Measurements from ENCODE around the gene ASB8. TPM values are rescaled to one million over a fixed set of nuclear protein-coding genes. Genes with fewer than 3 reads are reported as not detected.
A peak's percentile ranks its signal among the peaks of the same experiment; 100 is the strongest.

Gene ASB8
- total RNA-seq, 4 donors from 2014 or later, result 37.2 to 41.6 (median 39.1) TPM

DNA sequence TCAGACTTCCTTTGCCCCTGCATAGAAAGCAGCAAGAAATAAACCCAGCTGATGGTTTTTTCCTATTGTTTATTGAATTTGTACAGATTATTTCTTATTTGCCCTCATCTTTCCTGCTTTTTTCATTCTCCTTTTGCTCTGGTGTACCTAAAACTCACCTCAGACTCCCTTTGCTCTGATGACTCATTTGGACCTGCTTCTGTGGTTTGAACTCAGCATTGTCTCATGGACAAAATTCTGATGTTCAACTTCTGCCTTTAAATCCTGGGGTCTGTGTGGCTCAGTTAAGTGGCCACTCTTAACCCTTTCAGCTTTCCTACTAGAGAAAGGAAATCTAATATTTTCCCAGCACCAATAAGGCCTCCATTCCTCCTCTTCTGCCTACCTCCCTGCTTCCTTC is 47.9 kb downstream of the ASB8 start:
- peaks cover 0 to 18% (median 5%) of the 10 kb centered on the region in 3 donors for H3K4me1 ChIP-seq
- no peak for ATAC-seq
- TF ChIP-seq, protein P1, sequence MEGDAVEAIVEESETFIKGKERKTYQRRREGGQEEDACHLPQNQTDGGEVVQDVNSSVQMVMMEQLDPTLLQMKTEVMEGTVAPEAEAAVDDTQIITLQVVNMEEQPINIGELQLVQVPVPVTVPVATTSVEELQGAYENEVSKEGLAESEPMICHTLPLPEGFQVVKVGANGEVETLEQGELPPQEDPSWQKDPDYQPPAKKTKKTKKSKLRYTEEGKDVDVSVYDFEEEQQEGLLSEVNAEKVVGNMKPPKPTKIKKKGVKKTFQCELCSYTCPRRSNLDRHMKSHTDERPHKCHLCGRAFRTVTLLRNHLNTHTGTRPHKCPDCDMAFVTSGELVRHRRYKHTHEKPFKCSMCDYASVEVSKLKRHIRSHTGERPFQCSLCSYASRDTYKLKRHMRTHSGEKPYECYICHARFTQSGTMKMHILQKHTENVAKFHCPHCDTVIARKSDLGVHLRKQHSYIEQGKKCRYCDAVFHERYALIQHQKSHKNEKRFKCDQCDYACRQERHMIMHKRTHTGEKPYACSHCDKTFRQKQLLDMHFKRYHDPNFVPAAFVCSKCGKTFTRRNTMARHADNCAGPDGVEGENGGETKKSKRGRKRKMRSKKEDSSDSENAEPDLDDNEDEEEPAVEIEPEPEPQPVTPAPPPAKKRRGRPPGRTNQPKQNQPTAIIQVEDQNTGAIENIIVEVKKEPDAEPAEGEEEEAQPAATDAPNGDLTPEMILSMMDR (IDR thresholded peaks at IDR 0.05), result no peak
- TF ChIP-seq EP300 (IDR thresholded peaks at IDR 0.05) (no peak), POLR2A (IDR thresholded peaks at IDR 0.05) (no peak), POLR2AphosphoS5 (IDR thresholded peaks at IDR 0.05) (no peak)
- H3K4me3 ChIP-seq, result no peak overlapping the region
- no peaks in the 10 kb centered on the region for H3K9me3 ChIP-seq
- H3K27me3 ChIP-seq, result no peaks in the 10 kb centered on the region
- H3K36me3 ChIP-seq, result no peaks in the 10 kb centered on the region
- no peak overlapping the region for H3K27ac ChIP-seq

DNA sequence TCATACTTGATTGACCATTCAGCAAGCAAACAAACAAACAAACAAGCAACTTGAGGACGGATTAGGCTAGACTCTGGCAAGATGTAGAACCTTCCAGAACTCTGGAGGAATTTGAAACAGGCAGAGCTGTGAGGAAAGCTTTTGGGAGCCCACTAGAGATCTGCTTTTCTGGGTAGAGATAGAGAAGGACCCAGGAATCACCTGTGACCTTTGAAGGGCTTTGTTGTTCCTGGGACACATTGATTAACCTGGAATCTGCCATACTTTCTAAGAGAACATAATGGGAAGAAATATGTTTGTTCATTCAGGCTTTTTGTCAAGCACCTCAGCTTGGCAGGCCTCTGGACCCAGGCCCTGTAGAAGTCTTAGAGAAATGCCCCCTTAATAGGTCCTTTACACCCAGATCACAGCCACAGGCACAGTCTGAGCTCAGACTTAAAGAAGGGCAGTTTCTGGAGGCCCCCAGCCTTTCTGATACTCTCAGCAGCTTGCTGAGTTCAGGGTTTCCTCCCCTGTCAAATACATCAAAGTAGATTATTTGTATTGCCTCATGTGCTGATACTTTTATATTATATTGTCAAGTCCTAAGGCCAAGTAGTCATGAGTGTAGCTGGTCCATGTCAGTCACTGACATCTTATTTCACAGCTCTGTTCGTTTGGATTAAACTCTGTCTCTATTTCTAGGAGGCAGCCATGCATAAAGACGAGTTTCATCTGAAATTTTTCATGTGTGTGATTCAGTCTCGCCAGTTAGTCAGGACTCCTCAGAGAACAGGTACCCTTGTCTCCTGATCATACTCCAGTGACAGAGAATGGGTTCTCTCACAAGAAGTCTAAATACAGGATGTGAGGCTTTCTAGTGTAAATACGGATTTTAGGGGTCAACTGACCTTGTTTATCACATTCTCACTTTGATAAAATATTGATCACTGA is 50.4 kb downstream of the ASB8 start:
- WGBS, 2 donors (ENCODE audit: low coverage in 1 of 2), result 56 to 58% methylated on average over 4 to 5 of the region's 5 CpGs
- Histone ChIP-seq H3K27ac (peak overlapping the region; percentile 47 to 93 (median 91)), H3K36me3 (no peaks in the 10 kb centered on the region), H3K9me3 (no peaks in the 10 kb centered on the region), H3K27me3 (no peaks in the 10 kb centered on the region), H3K4me3 (peak overlapping the region; percentile 74 to 75), H3K4me1 (peaks cover 0 to 38% (median 5%) of the 10 kb centered on the region in 3 donors)
- ATAC-seq, result no peak
- TF ChIP-seq, protein P1 (IDR thresholded peaks at IDR 0.05), result no peak
- TF ChIP-seq POLR2A (IDR thresholded peaks at IDR 0.05), result no peak
- no peak for TF ChIP-seq EP300 (IDR thresholded peaks at IDR 0.05)
- TF ChIP-seq POLR2AphosphoS5 (IDR thresholded peaks at IDR 0.05), result no peak

DNA sequence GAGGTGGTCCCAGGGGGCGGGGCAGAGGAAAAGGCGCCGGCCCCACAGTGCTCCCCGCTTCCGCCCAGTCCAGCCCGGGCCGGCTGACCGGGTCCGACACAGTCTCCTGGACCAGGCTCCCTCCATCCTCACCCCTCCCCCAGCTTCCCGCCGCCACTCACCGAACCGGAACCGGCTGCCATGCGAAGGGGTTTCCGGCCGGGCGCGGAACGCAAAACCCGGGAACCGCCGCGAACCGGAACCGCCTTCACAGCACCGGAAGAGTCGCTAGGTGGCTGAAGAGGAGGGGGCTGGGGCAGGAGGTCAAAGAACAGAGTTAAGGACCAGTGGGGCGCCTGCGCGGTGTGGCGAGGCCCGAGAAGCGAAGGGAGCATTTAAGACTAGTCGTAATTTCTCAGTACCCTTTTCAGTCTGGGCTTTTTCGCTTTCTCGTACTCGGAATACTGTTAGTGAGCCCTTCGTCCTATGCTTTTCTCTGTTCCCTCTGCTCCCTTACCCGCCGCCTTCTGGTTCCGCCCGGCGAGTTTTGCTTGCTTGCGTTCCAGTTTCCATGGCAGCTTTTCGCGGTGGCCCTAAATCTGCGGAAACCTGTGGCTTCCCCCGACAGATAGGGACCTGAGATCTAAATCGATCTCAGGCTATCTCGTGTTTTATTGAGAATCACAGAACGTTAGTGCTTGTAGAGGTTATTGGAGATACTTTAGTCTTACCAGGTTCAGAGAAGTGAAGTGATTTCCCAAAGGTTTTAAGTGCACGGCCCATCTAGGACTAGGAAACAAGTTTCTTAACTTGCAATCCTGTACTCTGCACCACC is 51.2 kb downstream of the ASB8 start, which contains the start of gene SENP1:
TSS of gene SENP1 (minus strand) at position 213 of the 814 bp plus-strand sequence. CDS start 4,607 bp downstream, outside the sequence.
- 0% methylated on average over 15 to 36 of the region's 53 CpGs for WGBS, 2 donors (ENCODE audit: low coverage in 1 of 2)

GRCh38 chr12:48105321-48105866 is 51.9 kb downstream of the ASB8 start:
- H3K27me3 ChIP-seq, result no peaks in the 10 kb centered on the region
- WGBS, 2 donors (ENCODE audit: low coverage in 1 of 2), result 0 to 1% methylated on average over 5 to 22 of the region's 30 CpGs
- H3K27ac ChIP-seq, result peak overlapping the region; percentile 47 to 93 (median 91)
- H3K9me3 ChIP-seq, result no peaks in the 10 kb centered on the region
- no peak for TF ChIP-seq EP300 (IDR thresholded peaks at IDR 0.05)
- TF ChIP-seq POLR2A (IDR thresholded peaks at IDR 0.05), result no peak
- no peak for TF ChIP-seq POLR2AphosphoS5 (IDR thresholded peaks at IDR 0.05)
- TF ChIP-seq, protein P1 (IDR thresholded peaks at IDR 0.05), result no peak
- no peak for ATAC-seq
- H3K36me3 ChIP-seq, result no peaks in the 10 kb centered on the region
- H3K4me1 ChIP-seq, result peaks cover 0 to 38% (median 5%) of the 10 kb centered on the region in 3 donors
- peak overlapping the region; percentile 74 to 75 for H3K4me3 ChIP-seq

More for the DNA sequence above, 51.2 kb downstream of the ASB8 start, which contains the start of gene SENP1:
- Histone ChIP-seq H3K4me1 (peaks cover 0 to 38% (median 5%) of the 10 kb centered on the region in 3 donors), H3K4me3 (peak within 1 kb of the TSS; percentile 74 to 75), H3K27me3 (no peaks in the 10 kb centered on the region), H3K27ac (peak within 1 kb of the TSS; percentile 47 to 93 (median 91)), H3K9me3 (no peaks in the 10 kb centered on the region), H3K36me3 (no peaks in the 10 kb centered on the region)
- peak; percentile 97 for ATAC-seq
- TF ChIP-seq POLR2AphosphoS5 (IDR thresholded peaks at IDR 0.05) (peak; percentile 64), EP300 (IDR thresholded peaks at IDR 0.05) (no peak), POLR2A (IDR thresholded peaks at IDR 0.05) (peak; percentile 13 to 20)
- TF ChIP-seq, protein P1 (IDR thresholded peaks at IDR 0.05), result peak in 3 of 4 experiments; percentile 40 to 68 (median 43)
